ENCODE data around the gene SLC25A21. TPM values are rescaled to one million over a fixed set of nuclear protein-coding genes. Genes with fewer than 3 reads are reported as not detected.
A peak's percentile ranks its signal among the peaks of the same experiment; 100 is the strongest.

SLC25A21 gene
- polyA plus RNA-seq, 2 of the 4 experiments (the other 2 are of a cell fraction), result 0.68 to 1.4 TPM

DNA sequence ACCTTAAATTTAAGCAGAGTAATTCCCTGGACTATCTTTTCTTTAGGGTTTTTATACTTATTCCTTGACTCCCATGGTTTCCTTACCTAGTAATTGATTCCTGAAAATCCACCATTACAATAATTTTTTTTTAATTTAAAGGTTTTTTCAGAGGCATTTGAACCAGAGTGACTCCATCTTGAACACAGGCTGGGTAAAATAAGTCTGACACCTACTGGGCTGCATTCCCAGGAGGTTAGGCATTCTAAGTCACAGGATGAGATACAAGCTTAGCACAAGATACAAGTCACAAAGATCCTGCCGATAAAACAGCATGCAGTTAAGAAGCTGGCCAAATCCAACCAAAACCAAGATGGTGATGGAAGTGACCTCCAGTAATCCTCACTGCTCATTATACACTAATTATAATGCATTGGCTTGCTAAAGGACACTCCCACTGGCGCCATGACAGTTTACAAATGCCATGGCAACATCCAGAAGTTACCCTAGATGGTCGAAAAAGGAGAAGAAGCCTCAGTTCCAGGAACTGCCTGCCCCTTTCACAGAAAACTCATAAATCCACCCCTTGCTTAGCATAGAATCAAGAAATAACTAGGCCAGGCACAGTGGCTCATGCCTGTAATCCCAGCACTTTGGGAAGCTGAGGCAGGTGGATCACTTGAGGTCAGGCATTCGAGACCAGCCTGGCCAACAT lies 53.6 kb downstream of the SLC25A21 start:
- CTCF ChIA-PET, result interaction anchor here (1.0 to 5.4 kb wide), 11 partner anchors 9 to 566 kb away, joined by 3 to 43 read pairs (median 5); no protein-coding TSS in a partner anchor

DNA sequence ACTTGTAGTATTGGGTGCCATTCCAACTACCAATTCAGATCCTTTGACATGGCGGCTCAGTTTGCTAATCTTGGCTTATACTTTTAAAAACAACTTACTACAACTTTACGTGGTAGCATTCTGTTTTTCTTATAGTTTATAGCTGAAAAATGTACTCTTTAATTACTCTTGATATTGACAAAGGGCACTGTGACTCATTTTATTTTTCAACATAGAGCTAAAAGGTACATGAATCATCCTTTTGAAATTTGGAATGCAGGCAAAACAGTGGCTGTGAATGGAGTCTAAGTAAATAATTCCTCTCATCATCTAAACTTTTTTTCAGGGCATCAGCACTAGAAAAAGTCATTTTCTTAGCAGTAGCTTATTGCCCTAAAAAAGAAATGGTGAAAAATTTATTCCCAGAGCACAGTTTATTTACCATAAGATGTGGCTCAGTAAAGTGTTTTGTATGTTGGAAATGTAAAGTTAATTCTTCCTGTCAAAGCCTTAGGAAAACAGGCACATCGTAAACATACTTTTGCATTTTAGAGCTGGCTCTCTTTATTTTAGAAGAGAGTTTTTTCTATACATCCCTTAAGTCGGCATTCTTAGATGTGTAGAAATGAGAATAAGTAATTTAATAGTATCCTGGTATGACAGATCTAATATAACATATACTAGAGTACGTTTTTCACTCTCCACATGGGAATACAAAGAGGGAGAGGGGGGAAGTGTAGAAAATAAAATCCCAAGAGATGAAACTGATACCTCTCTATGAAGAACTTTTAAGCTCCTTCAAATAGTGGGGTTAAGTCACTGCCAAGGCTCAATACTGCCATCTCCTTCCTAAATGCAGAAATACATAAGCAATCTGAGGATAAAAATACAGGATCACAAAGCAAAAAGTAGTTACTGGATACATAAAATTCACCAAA lies 55.2 kb downstream of the SLC25A21 start:
- DNase-seq (ENCODE audit: low read depth in 1 of 2, low spot score in 1 of 2) (peak; percentile 40 to 74), ATAC-seq (peak; percentile 71 to 84), FAIRE-seq (peak; percentile 93)
- POLR2A ChIA-PET, result interaction anchor here (1.0 kb wide), 1 partner anchor 80 kb away, joined by 4 read pairs; the partner anchor contains the start of gene MIPOL1
- Histone ChIP-seq H3K4me3 (no peak overlapping the region; the same call in 2 of the 3 replicates), H3K4me2 (peak overlapping the region; percentile 63), H3K4me1 (peaks cover 21% of the 10 kb centered on the region; the same call in 2 of the 3 replicates), H3K27ac (peak overlapping the region; percentile 20 to 42; a peak in 1 of 6 replicates), H3K9me3 (0 out of 3 replicates have a peak, but pooled peaks cover 8% of the 10 kb centered on the region)
- WGBS (ENCODE audit: missing lambda C conversion rate), result 7% methylated on average over 5 of the region's 5 CpGs
- CTCF ChIA-PET, result interaction anchor here (0.5 to 5.4 kb wide), 24 partner anchors 8 to 1296 kb away, joined by 3 to 43 read pairs (median 4); partner anchors contain the start of gene PAX9
- no peak for TF ChIP-seq HOXA7 (CRISPR knock-in tag; IDR thresholded peaks at IDR 0.05)
- no peak for TF ChIP-seq HOXB13 (CRISPR knock-in tag; IDR thresholded peaks at IDR 0.05; ENCODE audit: low read depth)
- TF ChIP-seq, protein P1, sequence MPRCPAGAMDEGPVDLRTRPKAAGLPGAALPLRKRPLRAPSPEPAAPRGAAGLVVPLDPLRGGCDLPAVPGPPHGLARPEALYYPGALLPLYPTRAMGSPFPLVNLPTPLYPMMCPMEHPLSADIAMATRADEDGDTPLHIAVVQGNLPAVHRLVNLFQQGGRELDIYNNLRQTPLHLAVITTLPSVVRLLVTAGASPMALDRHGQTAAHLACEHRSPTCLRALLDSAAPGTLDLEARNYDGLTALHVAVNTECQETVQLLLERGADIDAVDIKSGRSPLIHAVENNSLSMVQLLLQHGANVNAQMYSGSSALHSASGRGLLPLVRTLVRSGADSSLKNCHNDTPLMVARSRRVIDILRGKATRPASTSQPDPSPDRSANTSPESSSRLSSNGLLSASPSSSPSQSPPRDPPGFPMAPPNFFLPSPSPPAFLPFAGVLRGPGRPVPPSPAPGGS (IDR thresholded peaks at IDR 0.05), result 0 out of 3 replicates have a peak, but pooled peaks have one; percentile 30
- TF ChIP-seq, protein P2, sequence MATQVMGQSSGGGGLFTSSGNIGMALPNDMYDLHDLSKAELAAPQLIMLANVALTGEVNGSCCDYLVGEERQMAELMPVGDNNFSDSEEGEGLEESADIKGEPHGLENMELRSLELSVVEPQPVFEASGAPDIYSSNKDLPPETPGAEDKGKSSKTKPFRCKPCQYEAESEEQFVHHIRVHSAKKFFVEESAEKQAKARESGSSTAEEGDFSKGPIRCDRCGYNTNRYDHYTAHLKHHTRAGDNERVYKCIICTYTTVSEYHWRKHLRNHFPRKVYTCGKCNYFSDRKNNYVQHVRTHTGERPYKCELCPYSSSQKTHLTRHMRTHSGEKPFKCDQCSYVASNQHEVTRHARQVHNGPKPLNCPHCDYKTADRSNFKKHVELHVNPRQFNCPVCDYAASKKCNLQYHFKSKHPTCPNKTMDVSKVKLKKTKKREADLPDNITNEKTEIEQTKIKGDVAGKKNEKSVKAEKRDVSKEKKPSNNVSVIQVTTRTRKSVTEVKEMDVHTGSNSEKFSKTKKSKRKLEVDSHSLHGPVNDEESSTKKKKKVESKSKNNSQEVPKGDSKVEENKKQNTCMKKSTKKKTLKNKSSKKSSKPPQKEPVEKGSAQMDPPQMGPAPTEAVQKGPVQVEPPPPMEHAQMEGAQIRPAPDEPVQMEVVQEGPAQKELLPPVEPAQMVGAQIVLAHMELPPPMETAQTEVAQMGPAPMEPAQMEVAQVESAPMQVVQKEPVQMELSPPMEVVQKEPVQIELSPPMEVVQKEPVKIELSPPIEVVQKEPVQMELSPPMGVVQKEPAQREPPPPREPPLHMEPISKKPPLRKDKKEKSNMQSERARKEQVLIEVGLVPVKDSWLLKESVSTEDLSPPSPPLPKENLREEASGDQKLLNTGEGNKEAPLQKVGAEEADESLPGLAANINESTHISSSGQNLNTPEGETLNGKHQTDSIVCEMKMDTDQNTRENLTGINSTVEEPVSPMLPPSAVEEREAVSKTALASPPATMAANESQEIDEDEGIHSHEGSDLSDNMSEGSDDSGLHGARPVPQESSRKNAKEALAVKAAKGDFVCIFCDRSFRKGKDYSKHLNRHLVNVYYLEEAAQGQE (IDR thresholded peaks at IDR 0.05), result no peak
- peak; percentile 92 for TF ChIP-seq FOSL2 (IDR thresholded peaks at IDR 0.05)
- TF ChIP-seq FOSL2 (CRISPR knock-in tag; IDR thresholded peaks at IDR 0.05), result peak; percentile 94
- peak; percentile 76 to 81 for TF ChIP-seq RAD21 (conservative IDR thresholded peaks at IDR 0.05 in 1 of 2, IDR thresholded peaks at IDR 0.05 in 1 of 2)
- TF ChIP-seq CEBPB (IDR thresholded peaks at IDR 0.05), result peak in 1 of 2 experiments; percentile 39; a peak in 2 of 4 replicates
- TF ChIP-seq JUN (IDR thresholded peaks at IDR 0.05), result 0 out of 5 replicates have a peak, but pooled peaks of 1 of the 2 experiments have one; percentile 22
- TF ChIP-seq JUNB (IDR thresholded peaks at IDR 0.05), result peak; percentile 93
- TF ChIP-seq, protein P3, sequence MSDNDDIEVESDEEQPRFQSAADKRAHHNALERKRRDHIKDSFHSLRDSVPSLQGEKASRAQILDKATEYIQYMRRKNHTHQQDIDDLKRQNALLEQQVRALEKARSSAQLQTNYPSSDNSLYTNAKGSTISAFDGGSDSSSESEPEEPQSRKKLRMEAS (IDR thresholded peaks at IDR 0.05), result 0 out of 2 replicates have a peak, but pooled peaks have one; percentile 16
- TF ChIP-seq GATA3 (IDR thresholded peaks at IDR 0.05; ENCODE audit: borderline replicate concordance), result peak; percentile 84; the same call in 1 of the 2 replicates
- TF ChIP-seq EP300 (IDR thresholded peaks at IDR 0.05), result no peak
- TF ChIP-seq ZFP36 (IDR thresholded peaks at IDR 0.05; ENCODE audit: borderline replicate concordance, partially characterized antibody), result no peak
- TF ChIP-seq, protein P4, sequence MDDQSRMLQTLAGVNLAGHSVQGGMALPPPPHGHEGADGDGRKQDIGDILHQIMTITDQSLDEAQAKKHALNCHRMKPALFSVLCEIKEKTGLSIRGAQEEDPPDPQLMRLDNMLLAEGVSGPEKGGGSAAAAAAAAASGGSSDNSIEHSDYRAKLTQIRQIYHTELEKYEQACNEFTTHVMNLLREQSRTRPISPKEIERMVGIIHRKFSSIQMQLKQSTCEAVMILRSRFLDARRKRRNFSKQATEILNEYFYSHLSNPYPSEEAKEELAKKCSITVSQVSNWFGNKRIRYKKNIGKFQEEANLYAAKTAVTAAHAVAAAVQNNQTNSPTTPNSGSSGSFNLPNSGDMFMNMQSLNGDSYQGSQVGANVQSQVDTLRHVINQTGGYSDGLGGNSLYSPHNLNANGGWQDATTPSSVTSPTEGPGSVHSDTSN (IDR thresholded peaks at IDR 0.05), result no peak
- peak; percentile 68 for TF ChIP-seq SMC3 (IDR thresholded peaks at IDR 0.05)
- TF ChIP-seq EHMT2 (IDR thresholded peaks at IDR 0.05; ENCODE audit: low read depth), result peak; percentile 6
- TF ChIP-seq, protein P5, sequence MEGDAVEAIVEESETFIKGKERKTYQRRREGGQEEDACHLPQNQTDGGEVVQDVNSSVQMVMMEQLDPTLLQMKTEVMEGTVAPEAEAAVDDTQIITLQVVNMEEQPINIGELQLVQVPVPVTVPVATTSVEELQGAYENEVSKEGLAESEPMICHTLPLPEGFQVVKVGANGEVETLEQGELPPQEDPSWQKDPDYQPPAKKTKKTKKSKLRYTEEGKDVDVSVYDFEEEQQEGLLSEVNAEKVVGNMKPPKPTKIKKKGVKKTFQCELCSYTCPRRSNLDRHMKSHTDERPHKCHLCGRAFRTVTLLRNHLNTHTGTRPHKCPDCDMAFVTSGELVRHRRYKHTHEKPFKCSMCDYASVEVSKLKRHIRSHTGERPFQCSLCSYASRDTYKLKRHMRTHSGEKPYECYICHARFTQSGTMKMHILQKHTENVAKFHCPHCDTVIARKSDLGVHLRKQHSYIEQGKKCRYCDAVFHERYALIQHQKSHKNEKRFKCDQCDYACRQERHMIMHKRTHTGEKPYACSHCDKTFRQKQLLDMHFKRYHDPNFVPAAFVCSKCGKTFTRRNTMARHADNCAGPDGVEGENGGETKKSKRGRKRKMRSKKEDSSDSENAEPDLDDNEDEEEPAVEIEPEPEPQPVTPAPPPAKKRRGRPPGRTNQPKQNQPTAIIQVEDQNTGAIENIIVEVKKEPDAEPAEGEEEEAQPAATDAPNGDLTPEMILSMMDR (IDR thresholded peaks at IDR 0.05), result peak; percentile 65
- TF ChIP-seq CBX8 (IDR thresholded peaks at IDR 0.05), result no peak

More for the DNA sequence above, 53.6 kb downstream of the SLC25A21 start:
- 67% methylated on average over 4 of the region's 4 CpGs for WGBS (ENCODE audit: missing lambda C conversion rate)
- no peak overlapping the region for H3K27ac ChIP-seq
- TF ChIP-seq ZFP36 (IDR thresholded peaks at IDR 0.05; ENCODE audit: borderline replicate concordance, partially characterized antibody), result no peak
- no peak for TF ChIP-seq EHMT2 (IDR thresholded peaks at IDR 0.05; ENCODE audit: low read depth)
- TF ChIP-seq RAD21 (conservative IDR thresholded peaks at IDR 0.05 in 1 of 2, IDR thresholded peaks at IDR 0.05 in 1 of 2), result no peak
- TF ChIP-seq FOSL2 (IDR thresholded peaks at IDR 0.05), result no peak
- no peak for TF ChIP-seq FOSL2 (CRISPR knock-in tag; IDR thresholded peaks at IDR 0.05)
- TF ChIP-seq ZC3H11A (IDR thresholded peaks at IDR 0.05), result no peak
- TF ChIP-seq JUN (IDR thresholded peaks at IDR 0.05), result no peak
- TF ChIP-seq ESRRA (IDR thresholded peaks at IDR 0.05; ENCODE audit: borderline replicate concordance, low read length), result no peak
- POLR2A ChIA-PET, result no interaction called here
- FAIRE-seq (no peak), DNase-seq (ENCODE audit: low read depth in 1 of 2, low spot score in 1 of 2) (no peak), ATAC-seq (no peak)
- H3K4me1 ChIP-seq, result peaks cover 31% of the 10 kb centered on the region
- H3K4me3 ChIP-seq, result no peak overlapping the region
- H3K4me2 ChIP-seq, result no peak overlapping the region
- 0 out of 3 replicates have a peak, but pooled peaks cover 8% of the 10 kb centered on the region for H3K9me3 ChIP-seq
